GM19193 (cell line): ENCODE results near the gene ICAM1.
A peak's percentile ranks its signal among the peaks of the same experiment; 100 is the strongest.

Experiments
- POLR2A ChIP-seq: IDR thresholded peaks from 4 replicates; pipeline ENCODE4 v1.6.1; 2011; ENCODE audit not compliant: insufficient read depth, insufficient read length; ENCODE audit errors: extremely low read depth

ICAM1 gene

GRCh38 chr19:10235003-10235402 lies 35.9 kb upstream of the ICAM1 start:
- no peak for TF ChIP-seq POLR2A

GRCh38 chr19:10237702-10238101 lies 33.2 kb upstream of the ICAM1 start:
- no peak for TF ChIP-seq POLR2A

GRCh38 chr19:10238172-10238783 lies 32.6 kb upstream of the ICAM1 start:
- no peak for TF ChIP-seq POLR2A

GRCh38 chr19:10243606-10244005 lies 27.3 kb upstream of the ICAM1 start:
- no peak for TF ChIP-seq POLR2A

GRCh38 chr19:10245189-10245939 lies 25.6 kb upstream of the ICAM1 start:
- TF ChIP-seq POLR2A = no peak

GRCh38 chr19:10246511-10246910 lies 24.4 kb upstream of the ICAM1 start:
- no peak for TF ChIP-seq POLR2A

GRCh38 chr19:10251792-10252694 lies 18.9 kb upstream of the ICAM1 start, which contains the start of gene MRPL4:
MRPL4 (plus strand) TSS chr19:10252214; CDS start chr19:10252254, 40 bp downstream.
- TF ChIP-seq POLR2A = peak; percentile 82

GRCh38 chr19:10252707-10253106 lies 18.2 kb upstream of the ICAM1 start:
- TF ChIP-seq POLR2A = no peak

GRCh38 chr19:10254244-10254643 lies 16.7 kb upstream of the ICAM1 start:
- TF ChIP-seq POLR2A = no peak

- TF ChIP-seq POLR2A = no peak
These were observed 15.6 kb upstream of the ICAM1 start for GRCh38 chr19:10255358-10255757.

- no peak for TF ChIP-seq POLR2A
These were observed 14.4 kb upstream of the ICAM1 start for GRCh38 chr19:10256551-10256950.

- TF ChIP-seq POLR2A = no peak
These were observed 13.8 kb upstream of the ICAM1 start for GRCh38 chr19:10256970-10257615.

GRCh38 chr19:10258080-10258710 lies 12.7 kb upstream of the ICAM1 start:
- TF ChIP-seq POLR2A = no peak

GRCh38 chr19:10259162-10259905 lies 11.6 kb upstream of the ICAM1 start:
- no peak for TF ChIP-seq POLR2A
